ENCODE measurements around the gene FNDC4.
"Not testable (repeated sequence)": the region's sequence is repeated elsewhere in the genome, so short reads cannot be mapped to it uniquely, and the experiment has no call there.

FNDC4 gene, protein sequence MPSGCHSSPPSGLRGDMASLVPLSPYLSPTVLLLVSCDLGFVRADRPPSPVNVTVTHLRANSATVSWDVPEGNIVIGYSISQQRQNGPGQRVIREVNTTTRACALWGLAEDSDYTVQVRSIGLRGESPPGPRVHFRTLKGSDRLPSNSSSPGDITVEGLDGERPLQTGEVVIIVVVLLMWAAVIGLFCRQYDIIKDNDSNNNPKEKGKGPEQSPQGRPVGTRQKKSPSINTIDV

DNA sequence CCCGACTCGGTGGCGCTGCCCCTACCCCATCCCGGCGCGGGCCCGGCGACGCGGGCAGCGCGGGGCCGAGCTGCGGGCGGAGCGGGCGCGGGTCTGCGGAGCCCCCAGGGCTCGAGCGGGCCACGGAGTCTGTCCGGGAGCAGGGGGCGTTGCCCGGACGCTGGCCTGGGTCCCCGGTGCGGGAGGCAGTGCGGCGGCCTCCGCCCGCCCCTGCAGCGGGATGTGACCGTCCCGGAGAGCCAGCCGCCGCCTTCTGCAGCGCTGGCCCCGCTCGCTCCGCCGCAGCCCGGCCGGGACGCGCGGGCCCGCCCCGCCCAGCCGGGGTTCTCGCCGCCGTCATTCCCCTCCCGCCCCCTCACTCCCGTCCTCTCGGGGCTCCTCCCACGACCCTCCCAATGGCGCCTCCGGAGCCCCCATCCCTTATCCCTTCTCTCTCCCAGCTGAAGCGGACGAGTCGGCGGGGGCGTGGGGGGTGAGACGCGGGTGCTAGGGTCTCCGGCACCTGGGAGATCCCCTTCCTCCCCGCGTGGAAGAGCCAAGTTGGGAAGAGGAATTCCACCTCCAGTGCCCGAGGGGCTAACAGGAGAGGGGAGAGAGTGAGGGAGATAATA lies at the start of gene FNDC4:
Gene FNDC4 (minus strand): TSS at position 257 of the 611 bp plus-strand sequence. CDS start 521 bp downstream, outside the sequence.
- no peak for DNase-seq

DNA sequence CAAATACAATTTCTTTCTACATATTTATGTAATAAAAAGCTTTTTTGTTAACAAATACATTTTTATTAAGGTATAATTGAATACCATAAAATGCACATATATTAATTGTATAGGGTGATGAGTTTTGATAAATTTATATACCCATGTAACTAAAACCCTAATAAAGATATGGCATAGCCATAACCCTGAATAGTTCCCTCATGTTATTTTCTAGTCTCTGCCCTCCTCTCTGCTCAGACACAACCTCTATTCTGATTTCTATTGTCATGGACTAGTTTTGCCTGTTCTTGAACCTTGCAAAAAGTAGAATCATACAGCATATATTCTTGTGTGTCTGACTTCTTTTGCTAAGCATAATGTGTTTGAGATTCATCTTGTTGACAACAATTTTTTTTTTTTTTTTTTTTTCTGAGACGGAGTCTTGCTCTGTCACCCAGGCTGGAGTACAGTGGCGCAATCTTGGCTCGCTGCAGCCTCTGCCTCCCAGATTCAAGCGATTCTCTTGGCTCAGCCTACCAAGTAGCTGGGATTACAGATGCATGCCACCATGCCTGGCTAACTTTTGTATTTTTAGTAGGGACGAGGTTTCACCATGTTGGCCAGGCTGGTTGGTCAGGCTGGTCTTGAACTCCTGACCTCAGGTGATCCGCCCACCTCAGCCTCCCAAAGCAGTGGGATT lies 49.3 kb upstream of the FNDC4 start:
- DNase-seq = no peak

DNA sequence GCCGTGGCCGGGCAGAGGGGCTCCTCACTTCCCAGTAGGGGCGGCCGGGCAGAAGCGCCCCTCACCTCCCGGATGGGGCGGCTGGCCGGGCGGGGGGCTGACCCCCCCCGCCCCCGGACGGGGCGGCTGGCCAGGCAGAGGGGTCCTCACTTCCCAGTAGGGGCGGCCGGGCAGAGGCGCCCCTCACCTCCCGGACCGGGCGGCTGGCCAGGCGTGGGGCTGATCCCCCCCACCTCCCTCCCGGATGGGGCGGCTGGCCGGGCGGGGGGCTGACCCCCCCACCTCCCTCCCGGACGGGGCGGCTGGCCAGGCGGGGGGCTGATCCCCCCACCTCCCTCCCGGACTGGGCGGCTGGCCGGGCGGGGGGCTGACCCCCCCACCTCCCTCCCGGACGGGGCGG lies 44.6 kb upstream of the FNDC4 start:
- not testable (repeated sequence) for DNase-seq

DNA sequence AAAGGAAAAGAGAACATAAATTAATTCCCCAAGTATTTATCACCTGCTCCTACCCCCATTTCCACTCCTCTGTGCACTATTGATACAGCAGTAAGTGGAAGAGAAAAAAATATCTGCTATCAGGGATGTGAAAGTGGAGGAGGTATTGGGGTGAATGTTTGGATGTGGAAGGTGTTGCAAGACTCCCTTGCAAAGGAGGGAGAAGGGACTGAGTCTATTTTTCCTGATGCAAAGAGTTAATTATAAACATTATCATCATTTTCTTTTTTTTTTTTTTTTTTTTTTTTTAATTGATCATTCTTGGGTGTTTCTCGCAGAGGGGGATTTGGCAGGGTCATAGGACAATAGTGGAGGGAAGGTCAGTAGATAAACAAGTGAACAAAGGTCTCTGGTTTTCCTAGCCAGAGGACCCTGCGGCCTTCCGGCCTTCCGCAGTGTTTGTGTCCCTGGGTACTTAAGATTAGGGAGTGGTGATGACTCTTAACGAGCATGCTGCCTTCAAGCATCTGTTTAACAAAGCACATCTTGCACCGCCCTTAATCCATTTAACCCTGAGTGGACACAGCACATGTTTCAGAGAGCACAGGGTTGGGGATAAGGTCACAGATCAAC lies 43.9 kb upstream of the FNDC4 start:
- DNase-seq = not testable (repeated sequence)

DNA sequence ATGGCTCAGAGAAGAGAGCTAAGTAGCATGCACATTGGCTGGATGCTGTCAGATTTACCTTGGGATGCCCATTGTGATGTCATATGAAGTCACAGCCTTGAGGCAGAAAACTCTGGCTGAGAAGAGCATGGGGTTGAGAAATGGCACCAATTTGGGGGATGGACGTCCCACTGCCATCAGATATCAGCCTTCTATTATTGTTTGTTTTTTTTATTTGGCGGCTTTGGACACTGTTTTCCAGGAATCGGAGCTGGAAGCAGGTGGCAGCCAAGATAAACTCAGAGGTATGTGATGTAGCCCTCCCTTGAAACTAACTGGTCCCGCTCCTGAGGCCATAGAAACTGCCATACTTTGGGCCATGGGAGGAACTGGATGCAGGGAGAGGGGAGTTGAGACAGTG lies 42.3 kb upstream of the FNDC4 start:
- DNase-seq = no peak

DNA sequence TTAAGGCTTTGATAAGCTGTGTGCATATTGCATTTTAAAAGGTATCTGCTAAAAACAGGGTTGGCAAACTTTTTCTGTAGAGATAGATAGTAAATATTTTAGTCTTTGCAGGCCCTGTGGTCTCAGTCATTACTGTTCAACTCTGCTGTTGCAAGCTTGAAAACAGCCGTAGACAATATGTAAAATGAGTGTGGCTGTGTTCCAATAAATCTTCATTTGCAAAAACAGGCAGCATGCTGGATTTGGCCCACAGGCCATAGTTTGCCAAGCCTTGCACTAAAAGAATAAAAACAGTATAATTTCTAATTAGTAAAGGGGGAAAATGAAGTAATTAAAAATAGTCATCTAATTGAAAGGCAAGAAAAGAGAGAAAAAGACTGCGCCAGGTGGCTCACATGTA lies 37.0 kb upstream of the FNDC4 start:
- no peak for DNase-seq

DNA sequence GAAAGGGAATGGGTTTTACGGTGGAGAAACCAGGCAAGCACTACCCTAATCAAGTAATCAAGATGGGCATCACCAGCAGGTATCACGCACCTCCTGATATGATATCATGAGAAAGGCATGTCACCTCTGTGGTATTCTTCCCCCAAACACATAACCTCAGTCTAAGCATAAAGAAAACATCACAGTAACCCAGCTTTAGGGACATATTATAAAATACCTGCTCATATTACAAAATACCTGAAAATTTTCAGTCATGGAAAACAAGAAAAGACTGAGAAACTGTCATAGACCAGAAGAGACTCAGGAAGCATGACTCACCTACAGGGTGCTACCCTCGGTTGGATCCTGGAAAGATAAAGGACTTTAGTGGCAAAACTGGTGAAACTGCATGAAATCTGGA lies 32.2 kb upstream of the FNDC4 start:
- DNase-seq = no peak

DNA sequence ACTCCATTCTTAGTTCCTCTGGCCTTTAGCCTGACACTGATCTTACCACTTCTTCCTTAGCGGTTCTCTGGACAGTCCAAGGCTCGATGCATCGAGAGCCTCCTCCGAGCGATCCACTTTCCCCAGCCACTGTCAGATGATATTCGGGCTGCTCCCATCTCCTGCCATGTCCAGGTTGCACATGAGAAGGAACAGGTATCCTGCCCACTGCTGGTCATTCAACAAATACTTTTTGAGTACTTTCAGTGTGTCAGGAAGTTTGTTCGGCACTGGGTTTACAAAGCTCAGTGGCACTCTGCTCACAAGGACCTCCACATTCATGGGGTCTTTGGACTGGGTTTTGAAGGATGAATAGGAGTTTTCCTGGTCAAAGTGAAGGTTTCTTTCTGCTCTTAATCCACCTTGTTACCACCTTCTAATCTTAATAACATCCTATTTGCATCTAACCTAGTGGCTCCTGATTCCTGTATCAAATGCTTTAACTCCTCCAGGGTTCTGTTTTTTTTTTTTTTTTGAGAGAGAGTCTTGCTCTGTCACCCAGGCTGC lies 27.5 kb upstream of the FNDC4 start:
- no peak for DNase-seq

DNA sequence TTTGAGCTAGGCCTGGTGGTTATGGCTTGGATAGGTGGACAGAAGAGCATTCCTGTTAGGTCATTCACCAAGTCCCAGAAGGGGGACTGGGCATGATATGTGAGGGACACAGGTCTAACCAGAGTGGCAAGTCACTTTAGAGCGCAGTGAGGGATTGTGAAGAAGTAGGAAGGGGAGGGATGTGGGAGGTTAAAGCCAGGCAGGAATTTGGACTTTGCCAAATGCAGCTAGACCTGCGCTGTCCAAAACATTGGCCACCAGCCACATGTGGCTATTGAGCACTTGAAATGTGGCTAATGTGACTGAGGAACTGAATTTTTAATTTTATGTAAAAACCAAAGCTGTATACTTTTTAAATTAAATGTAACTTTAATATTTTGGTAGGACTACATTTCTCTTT lies 25.3 kb upstream of the FNDC4 start:
- DNase-seq = no peak

DNA sequence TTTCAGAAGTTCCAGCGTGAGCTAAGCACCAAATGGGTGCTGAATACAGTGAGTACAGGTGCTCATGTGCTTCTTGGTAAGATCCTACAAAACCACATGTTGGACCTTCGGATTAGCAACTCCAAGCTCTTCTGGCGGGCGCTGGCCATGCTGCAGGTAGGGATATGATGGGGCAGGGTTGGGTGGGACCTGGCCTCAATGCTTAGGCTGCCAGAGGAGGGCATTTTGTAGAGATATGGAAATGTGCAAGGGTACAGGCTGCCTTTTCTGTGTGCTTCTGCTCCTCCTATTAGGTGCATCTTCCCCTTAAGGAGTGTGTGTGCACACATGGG lies 23.7 kb upstream of the FNDC4 start:
- no peak for DNase-seq

DNA sequence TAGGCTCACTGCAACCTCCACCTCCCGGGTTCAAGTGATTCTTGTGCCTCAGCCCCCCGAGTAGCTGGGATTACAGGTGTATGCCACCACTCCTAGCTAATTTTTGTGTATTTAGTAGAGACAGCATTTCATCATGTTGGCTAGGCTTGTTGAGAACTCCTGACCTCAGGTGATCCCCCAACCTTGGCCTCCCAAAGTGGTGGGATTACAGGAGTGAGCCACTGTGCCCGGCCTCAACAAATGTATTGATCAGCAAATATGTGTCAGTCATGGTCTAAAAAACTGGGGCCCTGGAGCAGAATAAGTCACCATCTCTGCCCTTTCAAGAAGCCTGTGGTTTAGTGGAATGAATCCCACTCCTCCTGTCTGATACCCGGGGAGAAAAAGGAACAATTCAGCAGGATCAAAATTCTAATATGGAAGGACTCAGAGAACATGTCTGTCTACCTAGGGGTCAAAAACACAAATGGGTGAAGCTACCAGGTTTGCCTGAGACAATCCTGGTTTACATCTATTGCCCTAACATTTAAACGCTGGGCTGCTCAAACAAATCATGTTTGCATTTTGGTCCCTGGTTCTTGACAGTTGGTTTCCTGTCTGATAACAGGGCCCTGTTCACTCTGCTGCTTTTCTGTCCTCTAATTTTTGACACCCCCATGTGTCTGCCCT lies 23.2 kb upstream of the FNDC4 start:
- no peak for DNase-seq

DNA sequence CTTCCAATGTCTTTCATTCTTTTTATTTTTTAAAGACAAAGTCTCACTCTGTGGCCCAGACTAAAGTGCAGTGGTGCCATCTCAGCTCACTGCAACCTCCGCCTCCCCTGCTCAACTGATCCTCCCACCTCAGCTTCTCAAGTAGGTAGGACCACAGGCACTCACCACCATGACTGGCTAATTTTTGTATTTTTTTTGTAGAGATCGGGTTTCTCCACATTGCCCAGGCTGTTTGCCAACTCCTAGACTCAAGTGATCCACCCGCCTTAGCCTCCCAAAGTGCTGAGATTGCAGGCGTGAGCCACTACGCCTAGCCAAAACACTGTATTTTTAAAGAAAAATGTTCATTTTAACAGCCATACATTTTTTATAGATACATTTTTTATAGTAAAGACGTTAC lies 14.3 kb upstream of the FNDC4 start:
- DNase-seq = no peak

DNA sequence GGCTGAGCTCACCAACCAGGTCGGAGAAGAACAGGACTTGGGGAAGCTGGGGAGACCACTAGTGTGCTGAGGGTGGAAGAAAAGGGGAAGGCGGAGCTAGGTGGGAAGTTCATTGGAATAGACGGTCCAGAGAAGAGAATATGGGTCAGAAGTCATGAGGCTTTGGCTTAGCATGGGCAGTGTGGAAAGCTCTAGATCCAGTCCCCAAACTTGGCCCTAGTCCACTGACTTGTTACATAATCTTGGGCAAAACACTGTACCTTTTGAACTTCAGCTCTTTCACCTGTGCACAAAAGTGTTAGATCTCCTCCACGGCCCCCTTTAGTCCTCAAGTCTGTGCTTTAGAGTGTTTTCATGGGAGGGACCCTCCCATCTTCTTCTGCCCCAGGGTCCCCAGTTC lies 12.3 kb upstream of the FNDC4 start:
- no peak for DNase-seq

DNA sequence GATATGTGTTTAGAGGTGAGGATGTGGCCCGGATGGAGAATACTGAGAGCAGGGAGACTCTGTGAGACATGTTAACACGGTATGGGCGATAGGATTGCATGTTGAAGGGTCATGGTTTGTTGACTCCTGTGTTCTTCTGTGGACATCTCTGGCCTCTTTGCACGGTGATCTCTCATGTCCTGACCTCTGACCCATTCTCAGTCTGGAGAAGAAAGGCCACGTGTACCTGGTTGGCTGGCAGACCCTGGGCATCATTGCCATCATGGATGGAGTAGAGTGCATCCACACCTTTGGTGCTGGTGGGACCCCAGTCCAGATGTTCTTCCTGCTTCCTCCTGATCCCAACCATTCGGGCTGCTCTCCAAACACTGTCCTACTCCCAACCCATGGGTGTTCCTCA lies 11.6 kb upstream of the FNDC4 start:
- DNase-seq = no peak

DNA sequence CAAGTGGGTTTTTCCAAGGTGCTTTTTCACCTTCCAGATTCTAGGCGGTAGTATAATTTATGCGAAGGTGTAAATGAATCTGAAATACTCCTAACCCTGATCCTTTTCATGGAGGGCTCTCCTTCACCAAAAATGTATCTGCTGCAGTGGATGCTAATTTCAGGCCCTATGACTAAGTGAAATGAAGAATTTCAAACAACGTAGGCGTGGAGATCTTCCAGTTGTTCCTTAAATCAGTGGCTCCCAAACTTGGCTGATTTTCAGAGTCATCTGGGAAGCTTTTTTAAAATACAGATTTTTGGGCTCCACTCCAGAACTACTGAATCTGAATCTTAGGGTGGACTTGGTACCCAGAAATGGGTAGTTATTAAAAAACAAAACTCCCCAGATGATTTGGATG lies 7.1 kb upstream of the FNDC4 start:
- DNase-seq = no peak

DNA sequence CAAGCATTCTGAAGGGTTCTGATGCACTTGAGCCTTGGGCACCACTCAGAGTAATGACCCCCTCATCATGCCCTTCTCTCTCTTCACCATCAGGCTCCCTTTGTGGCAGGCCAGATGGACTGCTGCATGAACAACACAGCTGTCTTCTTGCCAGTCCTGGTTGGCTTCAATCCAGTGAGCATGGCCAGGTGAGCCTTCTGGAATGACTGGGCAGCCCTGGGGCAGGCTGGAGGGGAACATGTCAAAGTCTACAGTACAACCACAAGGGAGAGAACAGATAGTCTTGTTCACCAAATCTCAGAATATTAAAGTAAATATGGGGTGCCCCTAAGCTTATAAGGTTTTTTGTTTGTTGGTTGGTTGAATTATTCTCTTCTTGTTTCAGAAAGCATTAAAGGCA lies 6.0 kb upstream of the FNDC4 start:
- DNase-seq = no peak

DNA sequence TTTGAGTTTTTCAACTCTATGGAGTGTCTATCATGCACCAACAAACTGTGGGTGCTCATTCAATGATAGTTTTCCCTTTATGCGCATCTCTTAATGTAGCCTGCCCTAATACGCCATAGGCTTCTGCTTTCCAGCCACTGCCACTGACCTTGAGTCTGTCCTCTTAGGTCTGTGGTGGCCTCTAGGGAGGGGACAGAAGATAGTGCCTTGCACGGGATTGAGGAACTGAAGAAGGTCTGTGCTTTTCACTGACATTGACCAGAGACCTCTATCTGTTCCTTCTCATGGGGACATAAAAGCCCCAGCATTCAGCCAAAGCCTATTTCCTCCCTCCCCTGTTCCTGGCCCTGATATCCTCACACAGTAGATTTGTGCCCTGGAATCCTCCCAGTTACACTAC lies 4.0 kb upstream of the FNDC4 start:
- no peak for DNase-seq

DNA sequence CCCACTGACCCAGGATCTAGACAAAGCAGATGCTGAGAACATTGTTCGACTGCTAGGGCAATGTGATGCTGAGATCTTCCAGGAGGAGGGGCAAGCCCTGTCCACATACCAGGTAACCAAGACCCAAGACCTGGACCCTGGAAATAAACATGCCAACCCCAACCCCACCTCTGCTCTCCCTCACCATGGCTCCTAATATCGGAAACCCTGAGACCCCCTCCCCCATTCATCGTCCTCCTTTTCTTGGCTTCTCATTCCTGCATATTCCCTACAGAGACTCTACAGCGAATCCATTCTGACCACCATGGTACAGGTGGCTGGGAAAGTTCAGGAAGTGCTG lies 2.3 kb upstream of the FNDC4 start:
- no peak for DNase-seq

DNA sequence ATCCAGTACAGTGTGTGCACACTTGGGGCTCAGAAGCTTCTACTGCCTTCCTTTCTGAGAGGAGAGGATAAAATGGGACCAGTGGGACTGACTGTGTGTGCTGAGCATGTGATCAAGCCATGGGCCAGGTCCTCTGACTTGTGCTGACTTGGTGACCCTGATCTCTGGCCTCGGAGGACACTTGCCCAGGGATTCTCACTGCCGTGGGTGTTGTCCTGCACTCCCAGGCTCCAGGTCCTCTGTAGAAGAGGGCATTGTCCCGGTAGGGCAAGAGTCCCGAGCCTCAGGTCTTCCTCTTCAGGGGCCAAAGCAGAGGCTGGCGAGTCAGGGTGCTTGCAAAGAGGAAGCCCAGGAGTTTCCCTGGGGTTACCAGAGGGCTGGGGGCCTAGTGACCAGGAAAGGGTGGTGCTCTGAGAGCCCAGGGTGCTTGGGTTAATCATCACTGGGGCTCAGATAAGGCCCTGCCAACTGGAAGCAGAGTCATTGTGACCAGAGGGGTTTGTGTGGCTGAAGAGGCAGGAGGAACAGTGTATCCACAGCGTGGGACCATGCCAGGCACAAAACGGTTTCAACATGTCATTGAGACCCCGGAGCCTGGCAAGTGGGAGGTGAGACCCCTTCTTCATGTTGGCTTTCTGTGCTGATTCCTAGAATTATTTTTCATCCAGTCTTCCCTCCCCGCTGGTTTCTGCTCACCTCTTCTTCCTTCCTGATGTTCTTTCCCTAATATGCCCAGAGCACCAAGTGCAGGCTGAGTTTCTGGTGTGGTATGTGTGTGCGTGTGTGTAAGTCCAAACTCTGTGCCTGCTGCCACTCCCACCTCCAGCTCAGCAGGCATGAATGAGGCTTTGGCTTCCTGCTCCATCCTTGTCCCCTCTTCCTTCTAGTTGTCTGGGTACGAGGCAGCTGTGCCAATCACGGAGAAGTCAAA lies 1.6 kb upstream of the FNDC4 start, which contains the start of gene GCKR:
Gene GCKR (plus strand): TSS at position 483 of the 931 bp plus-strand sequence. CDS start 66 bp downstream, at position 549.
- no peak for DNase-seq

DNA sequence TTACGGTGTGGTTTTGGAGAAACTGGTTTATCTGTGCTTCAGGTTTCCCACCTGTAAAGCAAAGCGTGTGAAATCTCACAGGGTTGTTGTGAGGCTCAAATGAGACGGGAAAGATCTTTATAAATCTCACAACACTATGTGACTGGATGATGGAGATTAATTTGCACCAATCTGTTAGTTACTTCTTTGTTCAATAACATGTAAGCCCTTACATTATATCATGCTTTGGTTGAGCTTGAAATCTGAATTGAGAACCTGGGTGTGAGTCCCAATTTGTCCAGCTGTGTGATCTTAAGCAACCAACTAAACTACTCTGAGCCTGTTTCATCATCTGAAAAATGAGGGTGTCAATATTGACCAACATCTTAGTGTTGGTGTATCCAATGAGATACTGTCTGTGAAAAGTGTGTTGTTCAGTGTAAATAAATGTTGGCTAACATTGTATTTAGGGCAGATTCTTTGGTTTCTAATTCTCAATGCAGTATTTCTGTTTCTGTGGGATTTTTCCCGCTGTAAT lies 898 bp upstream of the FNDC4 start:
- DNase-seq = no peak

DNA sequence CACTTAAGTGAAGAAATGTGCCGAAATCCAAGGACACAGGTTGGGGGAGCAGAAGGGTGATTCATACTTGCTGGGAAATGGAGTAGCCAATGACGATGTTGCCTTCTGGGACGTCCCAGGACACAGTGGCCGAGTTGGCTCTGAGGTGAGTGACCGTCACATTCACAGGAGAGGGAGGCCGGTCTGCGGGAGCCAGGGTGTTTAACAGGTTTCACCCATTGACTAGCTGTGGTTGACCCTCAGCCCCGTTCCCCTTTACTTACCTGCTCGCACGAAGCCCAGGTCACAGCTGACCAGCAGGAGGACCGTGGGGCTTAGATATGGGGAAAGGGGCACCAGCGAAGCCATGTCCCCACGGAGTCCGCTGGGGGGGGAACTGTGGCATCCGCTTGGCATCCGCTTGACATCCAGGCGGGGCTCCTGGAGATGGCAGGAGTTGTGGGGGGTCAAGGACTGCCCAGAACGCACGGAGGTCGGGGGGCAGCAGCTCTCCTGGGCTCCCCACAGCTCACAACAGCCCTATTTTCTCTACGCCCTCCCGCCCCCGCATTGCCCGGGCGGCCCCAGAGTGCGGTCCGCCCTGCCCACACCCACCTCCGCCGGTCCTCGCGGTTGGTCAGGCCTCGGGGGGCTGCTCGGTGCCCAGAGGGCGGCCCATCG lies 586 bp downstream of the FNDC4 start:
- DNase-seq = no peak

DNA sequence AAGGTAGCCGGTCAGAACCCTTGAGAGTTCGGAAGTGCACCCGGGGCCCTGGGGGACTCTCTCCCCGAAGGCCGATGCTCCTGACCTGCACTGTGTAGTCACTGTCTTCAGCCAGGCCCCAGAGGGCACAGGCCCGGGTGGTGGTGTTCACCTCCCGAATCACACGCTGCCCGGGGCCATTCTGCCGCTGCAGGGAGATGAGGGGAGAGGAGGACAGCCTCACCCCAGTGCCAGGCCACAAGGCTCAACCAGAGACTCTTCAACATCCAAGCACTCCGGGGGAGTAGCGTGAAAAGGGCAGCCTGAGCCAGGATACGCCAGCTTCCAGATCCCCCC lies 1.1 kb downstream of the FNDC4 start:
- DNase-seq = no peak
